GM18858 (cell line): ENCODE measurements around the gene ZNF74.

Experiments
- ATAC-seq: cut with Tn5 transposase; IDR thresholded peaks from one replicate; pipeline ENCODE4 v1.9.1; 2021; ENCODE audit not compliant: unreplicated experiment

The ZNF74 gene

DNA sequence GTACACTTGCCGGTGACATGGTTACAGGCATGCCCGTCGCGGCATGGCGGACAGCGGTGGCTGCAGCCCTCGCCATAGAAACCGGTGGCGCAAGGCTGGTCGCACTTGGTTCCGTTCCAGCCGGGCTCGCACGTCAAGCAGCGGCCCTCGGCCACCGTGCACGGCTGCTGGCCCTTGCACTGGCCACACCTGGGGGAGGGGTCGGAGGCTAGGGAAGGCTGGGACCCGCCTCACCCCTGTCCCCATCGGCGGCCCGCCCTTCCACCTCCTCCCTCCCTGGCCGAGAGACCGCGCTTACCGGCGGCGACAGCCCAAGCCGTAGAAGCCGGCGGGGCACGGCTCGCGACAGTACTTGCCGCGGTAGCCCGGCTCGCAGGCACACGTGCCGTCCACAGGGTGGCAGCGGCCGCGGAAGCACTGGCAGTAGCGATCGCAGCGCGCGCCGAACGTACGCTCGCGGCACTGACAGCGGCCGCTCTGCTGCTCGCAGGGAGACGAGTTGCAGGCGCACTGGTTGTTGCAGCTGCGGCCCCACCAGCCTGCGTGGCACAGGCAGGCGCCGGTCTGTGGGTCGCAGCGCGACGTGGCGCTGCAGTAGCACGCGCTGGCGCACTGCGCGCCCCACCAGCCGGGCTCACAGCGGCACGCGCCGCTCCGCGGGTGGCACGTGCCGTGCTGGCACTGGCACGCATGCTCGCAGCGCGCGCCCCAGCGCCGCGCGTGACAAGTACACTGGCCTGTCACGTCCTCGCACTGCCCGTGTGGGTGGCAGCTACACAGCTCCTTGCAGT lies 37.0 kb downstream of the ZNF74 start:
- ATAC-seq = no peak

DNA sequence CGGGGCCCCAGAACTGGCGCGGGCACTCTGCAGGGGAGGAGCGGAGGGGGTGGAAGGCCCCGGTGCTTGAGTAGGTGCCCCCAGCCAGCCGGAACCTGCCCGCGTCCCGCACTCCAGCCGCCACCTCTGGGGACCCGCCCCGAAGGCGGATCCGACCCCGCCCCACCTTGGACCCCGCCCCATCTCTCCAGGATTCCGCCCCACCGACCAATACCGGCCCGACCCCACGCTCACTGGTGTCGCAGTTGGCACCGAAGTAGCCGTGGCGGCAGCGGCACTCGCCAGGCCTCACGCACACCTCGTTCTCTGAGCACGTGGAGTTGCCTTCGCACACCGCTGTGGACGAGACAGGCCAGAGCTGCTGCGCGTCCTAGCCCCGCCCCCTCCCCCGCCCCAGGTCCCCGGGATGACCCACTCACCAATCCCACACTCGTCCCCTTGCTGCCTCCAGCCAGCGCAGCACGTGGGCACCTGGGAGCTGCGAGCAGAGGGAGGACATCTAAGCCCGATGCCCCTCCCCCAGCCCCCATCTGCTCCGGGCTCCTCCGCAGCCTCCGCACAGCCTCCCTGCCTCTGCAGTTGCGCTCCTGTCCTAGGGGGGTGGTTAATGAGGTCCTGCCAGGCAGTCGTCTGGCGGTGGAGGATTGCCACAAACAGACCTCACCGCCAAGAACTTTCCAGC lies 37.7 kb downstream of the ZNF74 start:
- no peak for ATAC-seq

DNA sequence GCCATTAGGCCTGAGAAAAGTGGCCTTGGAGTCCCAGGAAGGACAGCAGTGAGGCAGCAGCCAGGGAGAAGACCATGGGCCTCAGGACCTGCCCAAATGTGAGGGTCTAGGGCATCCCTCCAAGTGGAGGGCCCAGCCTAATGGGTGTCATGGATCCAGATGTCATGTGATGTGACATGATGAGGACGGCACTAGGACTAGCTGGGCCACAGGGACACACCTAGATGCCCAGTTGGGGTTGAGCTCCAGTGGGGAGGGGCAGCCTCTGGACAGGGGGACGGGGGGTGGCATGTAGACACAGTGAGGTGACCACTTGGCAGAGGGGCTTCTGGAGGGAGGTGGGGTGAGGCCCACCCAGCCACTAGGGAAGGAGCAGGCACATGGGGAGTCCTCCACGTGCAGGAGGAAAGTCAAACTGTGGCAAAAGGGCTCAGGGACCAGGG lies 38.3 kb downstream of the ZNF74 start:
- ATAC-seq = no peak

DNA sequence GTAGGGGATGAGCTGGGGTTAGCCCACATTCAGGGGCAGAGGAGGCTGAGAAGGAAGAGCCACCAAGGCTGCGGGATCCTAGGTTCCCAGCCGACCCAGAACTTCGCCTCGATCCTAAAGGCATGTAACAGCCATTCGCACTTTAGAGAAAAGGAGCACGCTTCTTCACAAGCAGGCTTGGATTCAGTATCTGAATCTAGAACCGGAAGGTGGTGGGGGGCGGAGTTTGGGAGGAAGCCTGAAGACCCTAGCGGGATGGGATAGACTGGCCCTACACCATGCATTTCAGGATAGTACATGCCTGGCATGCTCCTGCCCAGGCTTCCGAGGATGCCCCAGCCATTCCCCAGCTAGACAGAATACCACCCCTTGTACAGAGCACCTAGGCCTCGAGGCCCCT lies 39.2 kb downstream of the ZNF74 start:
- ATAC-seq = no peak

DNA sequence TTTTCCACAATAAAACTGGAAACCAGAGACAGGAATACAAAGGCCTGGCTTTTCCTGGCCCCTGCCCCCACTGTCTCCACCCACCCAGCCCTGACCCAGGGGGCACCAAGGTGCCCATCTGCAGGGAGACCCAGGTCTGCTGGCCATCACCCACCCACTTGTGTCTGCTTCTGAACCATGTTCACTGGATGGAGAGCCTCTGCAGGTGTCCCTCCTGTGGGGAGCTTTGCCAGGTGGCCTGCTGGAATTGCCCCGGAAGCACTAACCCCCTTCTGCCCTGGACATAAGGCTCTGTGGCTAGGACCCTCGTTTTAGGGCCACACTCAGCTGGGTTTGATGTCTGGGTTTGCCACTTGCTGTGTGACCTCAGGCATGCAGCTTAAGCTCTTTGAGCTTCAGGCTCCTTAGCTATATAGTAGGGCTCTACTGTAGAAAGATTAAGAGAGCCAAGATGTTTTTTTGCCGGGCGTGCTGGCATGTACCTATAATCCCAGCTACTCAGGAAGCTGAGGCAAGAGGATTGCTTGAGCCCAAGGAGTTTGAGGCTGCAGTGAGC lies 39.8 kb downstream of the ZNF74 start:
- ATAC-seq = no peak

DNA sequence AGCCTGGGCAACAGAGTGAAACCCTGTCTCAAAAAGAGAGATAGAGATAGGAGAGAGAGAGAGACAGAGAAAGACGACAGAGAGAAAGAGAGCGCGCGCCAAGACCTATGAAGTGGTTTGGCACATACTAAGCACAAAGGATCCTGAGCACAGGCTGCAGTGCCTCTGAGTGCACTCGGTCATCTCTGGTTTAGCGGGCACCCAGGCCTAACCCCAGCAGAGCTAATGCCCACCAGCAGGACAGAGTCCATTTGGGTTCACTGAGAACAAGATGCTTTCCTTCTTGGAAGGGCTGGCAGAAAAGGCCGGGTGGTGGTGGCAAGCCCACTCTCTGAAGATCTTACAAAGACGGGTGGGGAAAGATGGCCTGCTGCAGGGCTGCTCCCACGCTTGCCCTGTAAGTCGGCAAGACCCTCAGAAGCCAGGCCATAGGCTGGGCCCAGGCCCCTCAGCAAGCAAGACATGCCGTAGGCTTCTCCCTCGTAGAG lies 40.4 kb downstream of the ZNF74 start:
- ATAC-seq = no peak

DNA sequence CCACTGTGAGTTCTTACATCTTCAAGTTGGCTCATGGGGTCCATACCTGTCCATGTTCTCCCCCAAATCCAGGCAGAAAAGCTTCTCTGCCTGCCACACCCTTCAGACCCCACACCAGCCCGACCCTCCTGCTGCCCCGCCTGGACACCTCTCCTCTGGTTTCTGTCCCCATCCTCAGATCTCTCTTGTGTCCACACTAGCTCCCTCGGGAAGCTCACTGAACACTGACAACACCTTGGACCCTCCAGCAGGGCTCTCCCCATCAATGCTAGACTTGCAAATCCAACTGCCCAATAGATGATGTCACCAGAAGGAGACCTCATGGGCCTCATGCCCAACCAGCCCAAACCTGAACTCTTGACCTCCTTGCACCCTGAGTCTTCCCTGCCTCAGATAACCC lies 40.8 kb downstream of the ZNF74 start:
- ATAC-seq = no peak

DNA sequence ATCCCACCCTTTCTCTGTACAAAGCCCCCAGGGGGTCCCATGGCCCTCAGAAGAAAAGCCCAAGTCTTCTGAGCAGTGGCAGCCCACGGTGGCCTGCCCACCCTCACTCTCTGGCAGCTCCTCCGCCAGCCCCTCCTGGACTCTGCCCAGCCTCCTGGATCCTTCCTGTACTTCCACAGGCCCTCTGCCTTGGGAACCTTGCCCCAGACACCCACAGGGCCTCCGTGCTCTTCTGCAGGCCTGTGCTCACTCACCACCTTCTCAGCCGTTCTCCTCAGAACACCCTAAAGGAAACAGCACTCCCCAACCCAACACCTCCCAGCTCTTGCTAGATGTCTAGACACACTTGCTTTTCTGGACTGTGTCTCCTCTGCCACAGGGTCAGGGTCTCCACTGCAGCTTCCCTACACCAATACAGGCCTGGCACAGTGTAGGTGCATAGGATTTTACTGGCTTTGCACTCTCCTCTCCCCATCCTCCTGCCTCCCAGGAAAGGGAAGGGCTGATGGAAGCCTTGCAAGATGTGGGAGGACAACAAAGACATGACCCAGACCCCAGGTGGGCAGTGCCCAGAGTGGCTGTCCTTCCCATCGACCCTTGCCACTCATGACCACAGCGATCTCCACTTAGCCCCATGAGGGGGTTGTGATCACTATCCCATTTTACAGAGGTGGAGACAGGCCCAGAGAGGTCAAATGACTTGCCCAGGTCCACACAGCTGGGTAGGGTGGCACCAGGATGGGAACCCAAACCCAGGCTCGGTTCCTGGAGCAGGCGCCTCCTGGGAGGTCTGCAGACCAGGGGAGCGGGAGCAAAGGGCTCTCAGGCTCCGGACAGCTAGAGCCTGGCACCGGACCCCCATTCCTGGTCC lies 41.7 kb downstream of the ZNF74 start:
- ATAC-seq = no peak

DNA sequence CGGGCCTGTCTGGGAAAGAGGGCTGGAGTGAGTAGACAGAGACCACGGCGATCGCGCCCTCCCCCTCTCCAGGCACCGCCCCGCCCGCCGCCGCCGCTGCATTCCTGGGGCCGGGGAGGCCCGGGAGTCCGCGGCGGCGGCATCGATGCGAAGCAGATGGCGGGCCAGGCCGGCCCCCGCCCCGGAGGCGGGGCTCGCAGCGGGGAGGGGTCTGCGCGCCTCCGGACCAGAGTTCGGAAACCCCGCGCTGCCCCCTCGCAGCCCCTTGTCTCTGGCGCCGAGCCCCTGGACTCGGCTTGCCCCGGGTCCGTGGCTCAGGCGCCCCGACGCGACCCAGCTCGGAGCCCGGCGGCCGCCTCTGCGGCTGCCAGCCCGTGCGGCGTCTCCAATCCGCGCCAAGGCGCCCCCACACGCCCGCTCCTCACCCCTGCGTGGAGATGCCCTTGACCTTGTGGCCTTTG lies 42.4 kb downstream of the ZNF74 start:
- ATAC-seq = no peak

DNA sequence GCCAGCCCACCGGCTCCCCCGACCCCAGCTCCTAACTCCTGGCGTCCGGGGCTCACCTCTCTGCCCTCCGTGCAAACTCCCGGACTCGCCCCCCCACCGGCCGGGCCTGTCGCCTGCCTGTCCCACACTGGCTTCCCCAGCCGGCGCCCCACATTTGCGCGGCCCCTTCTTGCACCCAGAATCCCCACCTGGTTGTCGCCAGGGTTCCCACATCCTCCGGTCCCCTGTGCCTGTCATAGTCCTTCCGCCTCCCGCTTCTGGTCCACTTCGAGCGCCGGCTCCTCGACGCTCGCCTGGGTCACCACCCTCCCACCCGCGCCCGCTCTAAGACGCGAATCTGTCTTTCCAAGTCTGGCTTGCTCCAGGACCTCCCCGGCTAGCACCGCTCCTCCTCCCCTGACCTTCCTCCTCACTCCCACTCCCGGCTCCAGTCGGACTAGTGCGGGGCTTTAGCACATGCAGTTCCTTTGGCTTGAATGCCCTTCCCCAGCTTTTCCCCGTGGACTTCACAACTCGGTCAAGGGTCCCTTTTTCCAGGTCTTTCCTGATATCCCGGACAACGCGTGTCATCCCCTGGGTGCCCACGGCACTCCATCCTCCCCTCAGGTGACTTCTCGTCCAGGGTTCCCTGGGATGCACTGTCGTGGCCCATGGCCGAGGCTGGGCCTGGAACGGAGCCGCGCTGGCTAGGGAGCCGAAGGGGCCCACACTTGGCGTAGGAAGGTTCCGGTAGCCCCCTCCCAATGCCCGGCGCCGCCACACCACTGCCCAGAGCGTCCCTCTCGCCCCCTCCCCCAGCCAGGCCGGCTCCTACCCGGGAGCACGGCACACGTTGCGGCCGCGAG lies 43.0 kb downstream of the ZNF74 start:
- ATAC-seq = no peak

DNA sequence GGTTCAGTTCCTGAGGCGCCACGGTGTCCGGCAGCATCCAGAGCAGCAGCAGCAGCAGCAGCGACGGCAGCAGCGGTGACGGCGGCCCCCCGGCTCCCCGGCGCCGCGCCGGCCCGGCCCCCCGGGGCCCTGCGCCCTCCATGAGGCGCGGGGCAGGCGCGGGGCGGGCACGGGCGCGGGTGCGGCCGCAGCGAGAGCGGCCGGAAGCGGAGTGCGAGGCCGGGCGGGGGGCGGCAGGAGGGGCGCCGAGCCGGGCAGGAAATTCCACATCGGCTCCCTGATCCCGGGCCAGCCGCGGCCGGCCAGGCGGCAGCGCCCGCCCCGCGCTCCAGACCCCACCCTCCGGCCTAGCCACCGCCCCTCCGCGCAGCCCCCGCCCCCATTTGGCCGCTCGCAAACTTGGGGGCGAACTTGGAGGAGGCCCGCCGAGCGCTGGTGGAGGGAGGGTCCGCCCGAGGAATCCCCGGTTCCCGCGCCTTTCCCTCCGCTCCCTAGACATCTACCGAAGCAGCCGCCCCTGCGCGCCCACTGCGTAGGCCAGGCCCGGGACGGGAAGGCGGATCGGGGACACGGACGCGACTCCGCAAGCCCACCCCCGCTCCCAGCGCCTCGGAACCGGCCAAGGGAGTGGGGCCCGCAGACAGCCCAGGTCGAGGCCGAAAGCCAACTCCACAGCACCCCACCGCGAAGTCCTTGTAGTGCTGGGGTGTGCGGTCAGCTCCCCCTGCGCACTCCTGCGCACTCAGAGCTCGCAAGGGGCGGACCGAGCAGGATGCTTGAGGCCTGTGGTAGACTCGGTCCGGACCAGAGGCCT lies 43.9 kb downstream of the ZNF74 start, which contains the start of gene SCARF2:
Gene SCARF2 (minus strand): TSS at position 213 of the 814 bp plus-strand sequence. CDS start 71 bp downstream, at position 142.
- no peak for ATAC-seq

DNA sequence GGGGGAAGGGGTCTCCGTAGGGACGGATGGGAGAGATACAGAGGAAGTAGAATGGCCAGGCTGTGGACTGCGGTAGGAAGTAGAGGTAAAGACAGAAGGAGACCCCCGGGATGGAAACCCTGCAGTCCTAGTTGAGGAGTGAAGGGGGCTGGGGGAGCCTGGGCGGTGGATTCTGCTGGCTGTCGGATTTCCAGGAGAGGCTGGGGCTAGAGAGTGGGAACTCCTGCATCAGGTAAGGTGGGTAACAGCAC lies 44.4 kb downstream of the ZNF74 start:
- no peak for ATAC-seq

DNA sequence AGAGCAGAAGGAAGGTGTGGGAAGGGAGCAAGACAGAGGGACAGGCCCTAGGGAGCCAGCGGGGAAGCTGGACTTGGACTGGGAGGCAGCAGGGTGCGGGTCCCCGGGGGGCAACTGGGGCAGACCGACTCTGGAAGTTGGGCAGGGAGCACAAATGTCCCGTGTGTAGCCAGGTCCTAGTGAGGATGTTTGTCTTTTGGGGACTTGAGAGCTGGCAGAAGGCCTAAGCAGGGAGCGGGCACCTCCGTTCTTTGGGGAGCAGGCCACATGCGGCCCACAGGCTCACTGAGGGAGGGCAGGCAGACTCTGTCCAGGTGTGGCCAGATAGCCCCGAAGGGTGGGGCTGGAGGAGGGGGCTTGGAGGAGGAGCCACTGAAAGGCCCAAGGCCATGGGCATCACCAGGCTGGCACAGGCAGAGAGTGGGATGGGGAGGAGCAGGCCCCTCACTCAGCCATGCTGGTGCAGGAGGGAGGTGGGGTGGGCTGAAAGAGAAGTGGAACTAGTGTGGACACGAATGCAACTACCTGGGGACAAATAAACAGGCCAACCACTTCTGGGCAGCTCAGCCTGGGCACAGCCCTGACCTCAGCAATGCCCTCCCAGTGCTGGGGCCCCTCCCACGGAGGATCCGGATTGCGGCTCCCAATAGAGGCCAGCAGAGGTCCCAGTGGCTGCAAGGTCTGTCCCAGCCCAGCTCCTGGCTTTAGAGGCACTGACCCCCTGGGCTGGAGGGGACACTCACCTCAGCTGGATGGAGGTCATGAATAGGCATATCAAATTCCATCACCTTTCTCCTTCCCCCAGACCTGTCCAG lies 44.9 kb downstream of the ZNF74 start:
- no peak for ATAC-seq

DNA sequence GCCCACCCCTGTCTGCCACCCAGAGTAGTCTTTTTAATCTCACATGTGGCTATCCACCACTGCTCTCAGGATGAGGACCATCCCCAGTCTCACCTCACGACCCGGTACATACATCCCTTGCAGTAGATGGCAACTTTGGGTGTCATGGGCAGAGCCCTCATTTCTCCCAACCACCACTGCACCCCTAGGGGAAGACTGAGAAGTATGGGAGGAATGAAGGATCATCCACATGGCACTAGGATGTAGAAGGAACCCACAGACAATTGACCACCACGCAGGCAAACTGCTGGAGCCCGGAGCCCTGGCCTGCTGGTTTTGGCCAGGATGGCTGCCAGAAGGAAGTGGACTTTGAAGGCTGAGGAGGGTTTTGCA lies 45.6 kb downstream of the ZNF74 start:
- ATAC-seq = no peak

DNA sequence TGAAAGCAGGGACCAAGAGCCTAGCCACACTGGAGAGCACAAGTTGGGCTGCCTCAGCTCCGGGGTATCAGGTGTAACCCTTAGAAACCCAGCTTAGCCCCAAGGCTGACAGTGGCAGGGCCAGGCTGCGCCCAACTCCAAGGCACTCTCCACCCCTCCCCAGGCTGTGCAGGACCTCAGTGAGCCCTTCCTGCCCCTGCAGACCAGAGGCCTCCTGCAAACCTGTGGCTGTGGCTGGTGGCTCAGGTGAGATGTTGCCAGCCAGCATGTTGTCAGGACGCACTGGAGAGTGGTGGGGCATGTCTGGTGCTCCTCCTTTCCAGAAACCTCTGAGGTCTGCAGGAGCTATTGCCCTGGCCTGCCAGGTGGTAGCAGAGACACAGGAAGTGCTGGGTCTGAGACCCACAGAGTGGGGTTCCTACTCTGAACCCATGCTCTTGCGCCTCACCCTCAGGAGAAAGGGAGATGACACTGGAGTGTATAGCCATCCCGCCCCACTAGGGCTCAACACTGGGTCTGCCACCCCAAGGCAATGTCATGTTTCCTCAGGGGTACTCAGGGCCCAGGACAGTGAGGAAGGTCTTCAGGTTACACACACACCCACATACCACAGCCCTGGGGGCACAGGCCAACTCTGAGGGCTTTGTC lies 46.1 kb downstream of the ZNF74 start:
- ATAC-seq = no peak

DNA sequence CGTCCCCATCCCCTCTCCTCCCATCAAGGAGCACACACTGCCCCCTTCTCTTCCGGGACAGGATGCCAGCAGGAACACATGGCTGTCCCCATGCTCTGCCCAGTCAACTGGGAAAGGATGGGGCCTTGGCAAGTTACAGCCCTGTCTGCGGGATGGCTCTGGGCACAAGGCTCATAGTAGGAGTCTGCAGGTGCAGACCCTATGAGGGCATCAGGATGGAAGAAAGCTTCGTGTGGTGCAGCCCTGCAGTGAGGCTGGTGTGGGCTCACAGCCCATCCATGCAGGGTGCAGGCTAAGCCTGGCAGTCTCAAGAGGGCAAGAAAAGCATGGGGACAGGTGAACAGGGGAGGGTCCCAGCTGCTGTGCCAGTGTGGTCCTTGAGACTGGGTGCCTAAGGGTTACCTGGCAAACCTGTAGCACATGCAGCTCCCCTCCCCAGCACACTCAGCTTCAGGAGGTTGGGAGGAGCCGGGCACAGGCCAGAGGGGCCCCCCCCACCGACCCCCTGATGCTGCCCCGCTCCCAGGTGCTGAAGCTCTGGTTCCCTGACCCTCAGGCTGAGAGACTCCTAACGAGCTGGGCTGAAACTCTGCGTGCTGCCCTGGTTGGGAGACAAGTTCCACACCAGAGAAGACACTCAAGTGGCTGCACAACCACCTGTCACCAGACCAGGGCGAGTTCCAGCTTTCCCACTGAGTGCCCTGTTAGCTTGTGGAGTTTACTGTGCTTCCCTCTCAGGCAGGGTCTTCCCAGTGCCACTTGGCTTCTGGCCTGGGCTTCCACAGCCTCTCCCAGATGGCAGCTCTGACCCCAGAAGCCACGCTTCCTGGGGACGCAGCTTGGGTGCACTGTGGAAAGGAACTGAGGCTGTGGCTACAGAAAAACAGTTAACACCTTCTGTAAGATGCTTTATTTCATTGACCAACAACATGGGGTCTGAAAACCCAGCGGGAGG lies 47.0 kb downstream of the ZNF74 start:
- no peak for ATAC-seq
